ENCODE measurements around the gene RBBP8NL. TPM values are rescaled to one million over a fixed set of nuclear protein-coding genes. Genes with fewer than 3 reads are reported as not detected.

RBBP8NL gene
- total RNA-seq, 1 experiment from 2014 or later: not detected

GRCh38 chr20:62395311-62396242 is 31.8 kb downstream of the RBBP8NL start:
- Histone ChIP-seq H3K27ac (no peak overlapping the region), H3K27me3 (replicated peaks) (no peaks in the 10 kb centered on the region), H3K4me3 (no peak overlapping the region), H3K4me1 (replicated peaks) (no peaks in the 10 kb centered on the region), H3K36me3 (peaks cover 38% of the 10 kb centered on the region), H3K9me3 (replicated peaks) (no peaks in the 10 kb centered on the region)
- no peak for DNase-seq (ENCODE audit: low read depth in 1 of 2, low spot score in 2 of 2)

- Histone ChIP-seq H3K36me3 (peaks cover 49% of the 10 kb centered on the region), H3K4me3 (no peak overlapping the region), H3K4me1 (replicated peaks) (no peaks in the 10 kb centered on the region), H3K9me3 (replicated peaks) (no peaks in the 10 kb centered on the region), H3K27me3 (replicated peaks) (no peaks in the 10 kb centered on the region), H3K27ac (no peak overlapping the region)
- DNase-seq (ENCODE audit: low read depth in 1 of 2, low spot score in 2 of 2): no peak
These were observed 32.8 kb downstream of the RBBP8NL start for GRCh38 chr20:62394248-62395245.

DNA sequence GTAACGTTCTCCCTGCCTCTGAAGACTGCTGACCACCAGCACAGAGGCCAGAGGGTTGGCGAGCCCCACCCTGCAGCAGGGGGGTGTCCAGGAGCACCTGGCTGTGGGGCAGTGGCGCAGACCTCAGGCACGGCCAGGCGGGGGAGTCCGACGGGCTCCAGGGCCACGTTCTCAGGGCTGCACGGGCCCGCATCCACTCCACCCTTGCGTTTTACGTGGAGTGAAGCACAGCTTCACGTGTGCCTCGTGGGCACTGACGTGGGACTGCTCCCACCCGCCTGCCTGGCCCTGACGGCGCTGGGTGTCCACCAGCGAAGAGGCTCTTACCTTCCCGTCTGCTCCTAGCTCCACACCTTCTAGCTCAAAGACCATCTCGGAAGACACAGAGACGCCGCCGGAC is 33.5 kb downstream of the RBBP8NL start:
- Histone ChIP-seq H3K27ac (no peak overlapping the region), H3K27me3 (replicated peaks) (no peaks in the 10 kb centered on the region), H3K4me3 (no peak overlapping the region), H3K9me3 (replicated peaks) (no peaks in the 10 kb centered on the region), H3K4me1 (replicated peaks) (no peaks in the 10 kb centered on the region), H3K36me3 (peaks cover 56% of the 10 kb centered on the region)
- DNase-seq (ENCODE audit: low read depth in 1 of 2, low spot score in 2 of 2): no peak

- Histone ChIP-seq H3K9me3 (replicated peaks) (no peaks in the 10 kb centered on the region), H3K36me3 (peaks cover 61% of the 10 kb centered on the region), H3K27me3 (replicated peaks) (no peaks in the 10 kb centered on the region), H3K4me3 (no peak overlapping the region), H3K27ac (no peak overlapping the region), H3K4me1 (replicated peaks) (peaks cover under 1% of the 10 kb centered on the region; the same call in 1 of the 2 replicates)
- DNase-seq (ENCODE audit: low read depth in 1 of 2, low spot score in 2 of 2): no peak
These were observed 34.0 kb downstream of the RBBP8NL start for GRCh38 chr20:62393335-62393665.

DNA sequence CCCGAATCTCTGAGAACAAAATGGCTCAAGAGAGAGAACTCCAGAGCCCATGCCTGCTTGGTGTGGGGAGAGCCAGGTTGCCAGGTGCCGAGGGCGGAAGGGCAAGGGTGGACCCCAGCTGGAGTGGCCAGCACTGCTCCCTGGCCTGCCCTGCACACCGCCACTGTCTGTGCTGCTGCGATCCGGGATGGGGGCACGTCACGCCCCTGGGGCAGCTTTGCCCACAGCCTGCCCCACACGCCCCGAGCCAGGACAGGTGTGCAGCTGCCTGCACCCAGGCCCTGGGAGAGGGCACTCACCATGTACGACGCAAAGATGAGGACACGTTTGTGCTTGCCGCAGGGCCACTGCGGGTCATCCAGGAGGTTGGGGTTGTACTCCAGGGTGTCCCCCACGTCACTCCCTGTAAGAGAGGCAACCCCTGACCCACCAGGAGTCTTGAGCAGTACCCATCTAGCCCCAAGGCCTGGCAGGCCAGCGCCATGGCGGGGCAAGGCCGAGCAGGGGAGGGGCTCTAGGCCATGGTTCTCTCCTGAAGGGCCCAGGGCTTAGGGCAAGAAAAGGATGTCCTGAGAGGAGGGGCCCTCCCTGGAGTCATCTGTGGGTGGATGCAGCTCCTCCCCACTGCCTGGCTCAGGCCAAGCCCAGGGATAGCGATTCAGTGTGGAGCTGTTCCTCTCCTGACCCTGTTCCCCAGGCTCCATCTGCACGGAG is 34.6 kb downstream of the RBBP8NL start:
- Histone ChIP-seq H3K36me3 (peaks cover 66% of the 10 kb centered on the region), H3K4me1 (replicated peaks) (peaks cover 5% of the 10 kb centered on the region), H3K4me3 (no peak overlapping the region), H3K27me3 (replicated peaks) (no peaks in the 10 kb centered on the region), H3K9me3 (replicated peaks) (no peaks in the 10 kb centered on the region), H3K27ac (no peak overlapping the region)
- no peak for DNase-seq (ENCODE audit: low read depth in 1 of 2, low spot score in 2 of 2)

- no peak for DNase-seq (ENCODE audit: low read depth in 1 of 2, low spot score in 2 of 2)
- Histone ChIP-seq H3K9me3 (replicated peaks) (no peaks in the 10 kb centered on the region), H3K36me3 (peaks cover 73% of the 10 kb centered on the region), H3K4me1 (replicated peaks) (peaks cover 11% of the 10 kb centered on the region), H3K27me3 (replicated peaks) (no peaks in the 10 kb centered on the region), H3K4me3 (no peak overlapping the region), H3K27ac (no peak overlapping the region)
These were observed 35.3 kb downstream of the RBBP8NL start for GRCh38 chr20:62392077-62392418.

DNA sequence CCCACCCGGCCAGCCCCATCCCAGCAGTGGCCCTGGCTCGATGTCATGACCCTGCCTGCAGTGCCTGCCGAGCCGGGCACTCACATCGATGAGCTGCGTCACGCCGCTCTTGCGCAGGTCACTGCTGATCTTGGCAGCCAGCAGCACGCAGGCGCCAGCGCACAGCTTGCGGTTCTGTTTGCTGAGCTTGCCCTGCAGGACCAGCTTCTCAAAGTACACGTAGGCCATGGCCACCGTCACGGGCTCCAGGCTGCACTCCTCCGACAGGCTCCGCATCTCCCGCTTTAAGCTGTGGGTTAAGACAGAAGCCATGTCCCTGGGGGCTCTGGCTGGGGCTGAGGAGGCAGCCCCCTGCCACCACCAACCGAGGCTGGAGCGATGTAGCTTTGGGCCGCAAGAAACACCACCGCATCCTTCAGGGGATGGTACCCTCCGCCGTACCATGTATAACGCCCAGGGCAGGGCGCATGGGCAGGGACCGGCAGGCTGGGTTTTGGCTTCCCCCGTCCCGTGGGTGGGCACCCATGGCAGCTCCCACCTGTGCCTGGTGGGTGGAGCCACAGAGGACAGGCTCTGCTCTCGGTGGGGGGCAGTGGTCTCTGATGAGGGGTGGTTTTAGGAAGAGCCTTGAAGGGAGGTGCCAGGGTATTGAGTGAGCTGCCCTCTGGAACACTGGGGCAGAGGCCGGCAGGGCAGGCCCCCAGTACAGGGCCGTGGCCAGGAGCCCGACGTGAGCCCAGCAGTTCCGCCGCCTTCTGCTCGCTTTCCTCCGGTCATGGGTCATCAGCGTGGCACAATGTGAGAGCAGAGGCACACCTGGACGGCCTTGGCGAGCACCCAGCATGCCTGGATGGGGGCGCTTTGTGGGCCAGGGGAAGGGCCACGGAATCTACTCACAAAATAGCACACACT is 35.9 kb downstream of the RBBP8NL start:
- Histone ChIP-seq H3K4me3 (no peak overlapping the region), H3K27ac (no peak overlapping the region), H3K9me3 (replicated peaks) (no peaks in the 10 kb centered on the region), H3K4me1 (replicated peaks) (peaks cover 11% of the 10 kb centered on the region), H3K36me3 (peaks cover 78% of the 10 kb centered on the region), H3K27me3 (replicated peaks) (no peaks in the 10 kb centered on the region)
- DNase-seq (ENCODE audit: low read depth in 1 of 2, low spot score in 2 of 2): no peak

GRCh38 chr20:62390317-62391164 is 36.8 kb downstream of the RBBP8NL start:
- Histone ChIP-seq H3K4me1 (replicated peaks) (peaks cover 12% of the 10 kb centered on the region), H3K4me3 (no peak overlapping the region), H3K27ac (no peak overlapping the region), H3K9me3 (replicated peaks) (no peaks in the 10 kb centered on the region), H3K27me3 (replicated peaks) (no peaks in the 10 kb centered on the region), H3K36me3 (peaks cover 81% of the 10 kb centered on the region)
- no peak for DNase-seq (ENCODE audit: low read depth in 1 of 2, low spot score in 2 of 2)

- DNase-seq (ENCODE audit: low read depth in 1 of 2, low spot score in 2 of 2): no peak
- H3K27ac ChIP-seq: no peak overlapping the region
- no peak overlapping the region for H3K4me3 ChIP-seq
- H3K27me3 ChIP-seq (replicated peaks): no peaks in the 10 kb centered on the region
- no peaks in the 10 kb centered on the region for H3K9me3 ChIP-seq (replicated peaks)
- peaks cover 15% of the 10 kb centered on the region for H3K4me1 ChIP-seq (replicated peaks)
- H3K36me3 ChIP-seq: peaks cover 83% of the 10 kb centered on the region
These were observed 37.7 kb downstream of the RBBP8NL start for GRCh38 chr20:62389601-62390087.

- no peak overlapping the region for H3K27ac ChIP-seq
- H3K4me1 ChIP-seq (replicated peaks): peaks cover 15% of the 10 kb centered on the region
- H3K9me3 ChIP-seq (replicated peaks): no peaks in the 10 kb centered on the region
- H3K36me3 ChIP-seq: peaks cover 77% of the 10 kb centered on the region
- no peak overlapping the region for H3K4me3 ChIP-seq
- no peak for DNase-seq (ENCODE audit: low read depth in 1 of 2, low spot score in 2 of 2)
- H3K27me3 ChIP-seq (replicated peaks): no peaks in the 10 kb centered on the region
These were observed 38.3 kb downstream of the RBBP8NL start for GRCh38 chr20:62388839-62389600.

DNA sequence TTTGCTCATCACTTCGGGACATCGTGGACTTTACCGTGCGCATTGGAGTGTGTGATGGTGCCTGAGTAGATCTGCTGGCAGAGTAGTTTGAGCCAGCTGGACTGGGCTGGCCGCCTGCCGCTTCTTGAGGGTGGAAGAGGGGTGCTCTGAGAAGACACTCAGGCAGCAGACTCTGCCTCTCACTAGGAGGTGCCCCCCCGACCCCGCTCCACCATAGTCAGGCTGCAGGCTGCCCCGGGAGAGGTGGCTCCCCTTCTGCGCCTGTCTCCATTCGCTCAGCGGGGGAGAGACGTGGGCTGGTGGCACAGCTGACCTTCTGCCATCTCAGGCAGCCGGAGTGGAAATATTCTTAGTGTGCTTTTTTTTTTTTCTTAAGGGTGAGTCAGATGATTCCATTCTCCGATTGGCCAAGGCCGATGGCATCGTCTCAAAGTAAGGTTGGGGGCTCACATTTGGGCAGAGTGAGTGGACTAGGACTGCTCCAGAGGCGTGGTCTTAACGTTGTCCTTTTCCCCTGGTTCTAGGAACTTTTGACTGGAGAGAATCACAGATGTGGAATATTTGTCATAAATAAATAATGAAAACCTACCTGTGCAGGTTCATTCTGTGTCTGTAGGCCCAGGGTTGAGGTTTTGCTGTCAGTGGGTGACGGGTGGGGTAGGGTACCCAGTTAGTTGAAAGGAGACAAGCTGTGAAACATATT is 39.3 kb downstream of the RBBP8NL start:
- Histone ChIP-seq H3K9me3 (replicated peaks) (no peaks in the 10 kb centered on the region), H3K27ac (no peak overlapping the region), H3K4me3 (peak overlapping the region; percentile 96), H3K36me3 (peaks cover 67% of the 10 kb centered on the region), H3K27me3 (replicated peaks) (no peaks in the 10 kb centered on the region), H3K4me1 (replicated peaks) (peaks cover 15% of the 10 kb centered on the region)
- no peak for DNase-seq (ENCODE audit: low read depth in 1 of 2, low spot score in 2 of 2)
